Endothelial cell of umbilical vein (primary cell): ENCODE measurements around the gene C14orf93.

Experiments used
- CTCF ChIP-seq, 2 donors: IDR thresholded peaks; 1 replicate in 1 of 2; 2 replicates in 1 of 2; pipeline ENCODE4 v1.5.1; 2011; ENCODE audit warnings: low read length in 2 of 2, mild to moderate bottlenecking in 2 of 2, moderate library complexity in 2 of 2, control low read depth in 1 of 2, inconsistent platforms in 1 of 2, low read depth in 1 of 2; ENCODE audit not compliant: insufficient read depth in 1 of 2; ENCODE audit errors: extremely low read depth in 1 of 2
- EZH2 ChIP-seq: IDR thresholded peaks from 2 replicates; pipeline ENCODE4 v1.6.1; 2012; ENCODE audit warnings: borderline replicate concordance, low read depth, mild to moderate bottlenecking, moderate library complexity, low read length, inconsistent platforms; ENCODE audit not compliant: severe bottlenecking
- FOS ChIP-seq: IDR thresholded peaks from 2 replicates; pipeline ENCODE4 v1.6.1; 2011; ENCODE audit warnings: mild to moderate bottlenecking, low read length, moderate library complexity, borderline replicate concordance; ENCODE audit not compliant: insufficient read depth
- GATA2 ChIP-seq: IDR thresholded peaks from 2 replicates; pipeline ENCODE4 v1.7.0; 2011; ENCODE audit warnings: low read depth, mild to moderate bottlenecking, moderate library complexity, mixed read lengths, low read length; ENCODE audit not compliant: insufficient read length, insufficient read depth
- MAX ChIP-seq: IDR thresholded peaks from 2 replicates; pipeline ENCODE4 v1.6.1; 2011; ENCODE audit not compliant: insufficient read depth, insufficient read length
- MYC ChIP-seq: IDR thresholded peaks from one replicate; pipeline ENCODE4 v1.6.1; 2011; ENCODE audit warnings: mild to moderate bottlenecking, low read depth, low read length
- POLR2A ChIP-seq: IDR thresholded peaks from 2 replicates; pipeline ENCODE4 v1.6.1; 2012; ENCODE audit warnings: low read depth, mild to moderate bottlenecking, control low read depth, low read length

GRCh38 chr14:22976620-22977433 is 33.1 kb downstream of the C14orf93 start:
- TF ChIP-seq CTCF (IDR thresholded peaks at IDR 0.05; ENCODE audit: extremely low read depth in 1 of 2, insufficient read depth in 1 of 2, low read depth in 1 of 2, low read length in 2 of 2) (no peak), MAX (no peak), EZH2 (no peak), POLR2A (no peak), GATA2 (no peak), MYC (no peak), FOS (no peak)
